Activated naive CD8-positive, alpha-beta T cell treated with anti-CD3 and anti-CD28 coated beads, Interleukin-2, amount 50 U/mL, for 24 hours (primary cell): Measurements from ENCODE around the gene PAX7.

ENCODE experiments used
- ATAC-seq: fragments of 150-1000 bp; cut with Tn5 transposase; one replicate; pipeline ENCODE4 v1.10.0; 2021
- DNase-seq: peaks from one replicate; pipeline ENCODE4 v3.0.0; 2021
- H3K27ac Mint-ChIP-seq: one replicate; pipeline ENCODE4 v1.8.0; 2021; ENCODE audit warnings: mild to moderate bottlenecking, mixed read lengths
- H3K27me3 Mint-ChIP-seq: one replicate; pipeline ENCODE4 v1.8.0; 2021; ENCODE audit warnings: mixed read lengths
- H3K36me3 Mint-ChIP-seq: one replicate; pipeline ENCODE4 v1.8.0; 2021; ENCODE audit warnings: low read depth, mixed read lengths
- H3K4me1 Mint-ChIP-seq: one replicate; pipeline ENCODE4 v1.8.0; 2021; ENCODE audit warnings: mixed read lengths
- H3K4me3 Mint-ChIP-seq: one replicate; pipeline ENCODE4 v1.8.0; 2021; ENCODE audit warnings: mild to moderate bottlenecking, moderate library complexity, mixed read lengths
- H3K9me3 Mint-ChIP-seq: one replicate; pipeline ENCODE4 v1.8.0; 2021; ENCODE audit warnings: mixed read lengths

PAX7 gene

GRCh38 chr1:18607289-18607760 lies 23.3 kb upstream of the PAX7 start:
- ATAC-seq (no peak), DNase-seq (no peak)
- H3K4me3 Mint-ChIP-seq: no peak overlapping the region
- H3K27me3 Mint-ChIP-seq: peaks cover 13% of the 10 kb centered on the region
- no peaks in the 10 kb centered on the region for H3K4me1 Mint-ChIP-seq
- no peaks in the 10 kb centered on the region for H3K36me3 Mint-ChIP-seq
- no peaks in the 10 kb centered on the region for H3K9me3 Mint-ChIP-seq
- no peak overlapping the region for H3K27ac Mint-ChIP-seq

- no peak for ATAC-seq
- Mint-ChIP-seq H3K27ac (no peak overlapping the region), H3K4me1 (no peaks in the 10 kb centered on the region), H3K27me3 (peaks cover 13% of the 10 kb centered on the region), H3K36me3 (no peaks in the 10 kb centered on the region), H3K4me3 (no peak overlapping the region), H3K9me3 (no peaks in the 10 kb centered on the region)
- no peak for DNase-seq
Observed at GRCh38 chr1:18608534-18608933, 22.1 kb upstream of the PAX7 start.

GRCh38 chr1:18611311-18611710 lies 19.3 kb upstream of the PAX7 start:
- no peak overlapping the region for H3K4me3 Mint-ChIP-seq
- ATAC-seq (no peak), DNase-seq (no peak)
- H3K27me3 Mint-ChIP-seq: peaks cover 20% of the 10 kb centered on the region
- H3K9me3 Mint-ChIP-seq: no peaks in the 10 kb centered on the region
- no peaks in the 10 kb centered on the region for H3K36me3 Mint-ChIP-seq
- no peaks in the 10 kb centered on the region for H3K4me1 Mint-ChIP-seq
- no peak overlapping the region for H3K27ac Mint-ChIP-seq

- no peak for DNase-seq
- Mint-ChIP-seq H3K9me3 (no peaks in the 10 kb centered on the region), H3K4me1 (no peaks in the 10 kb centered on the region), H3K4me3 (no peak overlapping the region), H3K36me3 (no peaks in the 10 kb centered on the region), H3K27me3 (peaks cover 20% of the 10 kb centered on the region), H3K27ac (no peak overlapping the region)
- no peak for ATAC-seq
Observed at GRCh38 chr1:18612073-18612472, 18.6 kb upstream of the PAX7 start.

- no peaks in the 10 kb centered on the region for H3K9me3 Mint-ChIP-seq
- peaks cover 25% of the 10 kb centered on the region for H3K27me3 Mint-ChIP-seq
- H3K4me1 Mint-ChIP-seq: peaks cover 10% of the 10 kb centered on the region
- H3K36me3 Mint-ChIP-seq: no peaks in the 10 kb centered on the region
- no peak for ATAC-seq
- no peak for DNase-seq
- no peak overlapping the region for H3K27ac Mint-ChIP-seq
- H3K4me3 Mint-ChIP-seq: no peak overlapping the region
Observed at GRCh38 chr1:18614069-18614735, 16.4 kb upstream of the PAX7 start.

- no peaks in the 10 kb centered on the region for H3K9me3 Mint-ChIP-seq
- peak; percentile 91 for ATAC-seq
- peaks cover 41% of the 10 kb centered on the region for H3K27me3 Mint-ChIP-seq
- H3K4me1 Mint-ChIP-seq: peaks cover 10% of the 10 kb centered on the region
- no peak overlapping the region for H3K4me3 Mint-ChIP-seq
- H3K36me3 Mint-ChIP-seq: no peaks in the 10 kb centered on the region
- H3K27ac Mint-ChIP-seq: no peak overlapping the region
- DNase-seq: no peak
Observed at GRCh38 chr1:18618546-18619466, 11.8 kb upstream of the PAX7 start.

- Mint-ChIP-seq H3K36me3 (no peaks in the 10 kb centered on the region), H3K27ac (no peak overlapping the region), H3K4me1 (peaks cover 10% of the 10 kb centered on the region), H3K4me3 (no peak overlapping the region), H3K27me3 (peaks cover 45% of the 10 kb centered on the region), H3K9me3 (no peaks in the 10 kb centered on the region)
- ATAC-seq: no peak
- DNase-seq: no peak
Observed at GRCh38 chr1:18619467-18619835, 11.2 kb upstream of the PAX7 start.

- Mint-ChIP-seq H3K27ac (no peak overlapping the region), H3K4me1 (peaks cover 12% of the 10 kb centered on the region), H3K9me3 (no peaks in the 10 kb centered on the region), H3K36me3 (no peaks in the 10 kb centered on the region), H3K4me3 (no peak overlapping the region), H3K27me3 (peaks cover 88% of the 10 kb centered on the region)
- no peak for ATAC-seq
- DNase-seq: no peak
Observed at GRCh38 chr1:18628511-18628910, 2.1 kb upstream of the PAX7 start.

- Mint-ChIP-seq H3K27ac (no peak overlapping the region), H3K36me3 (no peaks in the 10 kb centered on the region), H3K9me3 (no peaks in the 10 kb centered on the region), H3K4me1 (peaks cover 12% of the 10 kb centered on the region), H3K4me3 (no peak overlapping the region), H3K27me3 (peaks cover 87% of the 10 kb centered on the region)
- no peak for ATAC-seq
- DNase-seq: no peak
Observed at GRCh38 chr1:18629659-18630510, 761 bp upstream of the PAX7 start.

- ATAC-seq (no peak), DNase-seq (no peak)
- H3K4me1 Mint-ChIP-seq: peaks cover 18% of the 10 kb centered on the region
- H3K27ac Mint-ChIP-seq: peak overlapping the region; percentile 34
- no peaks in the 10 kb centered on the region for H3K9me3 Mint-ChIP-seq
- H3K4me3 Mint-ChIP-seq: no peak overlapping the region
- no peaks in the 10 kb centered on the region for H3K36me3 Mint-ChIP-seq
- H3K27me3 Mint-ChIP-seq: peaks cover 86% of the 10 kb centered on the region
Observed at GRCh38 chr1:18631496-18632217, 1.0 kb downstream of the PAX7 start.

GRCh38 chr1:18632218-18632588 lies 1.6 kb downstream of the PAX7 start:
- H3K27me3 Mint-ChIP-seq: peaks cover 87% of the 10 kb centered on the region
- no peak overlapping the region for H3K4me3 Mint-ChIP-seq
- H3K27ac Mint-ChIP-seq: peak overlapping the region; percentile 34
- ATAC-seq: no peak
- no peaks in the 10 kb centered on the region for H3K36me3 Mint-ChIP-seq
- DNase-seq: no peak
- H3K4me1 Mint-ChIP-seq: peaks cover 20% of the 10 kb centered on the region
- H3K9me3 Mint-ChIP-seq: no peaks in the 10 kb centered on the region

- no peaks in the 10 kb centered on the region for H3K36me3 Mint-ChIP-seq
- no peak overlapping the region for H3K4me3 Mint-ChIP-seq
- H3K27me3 Mint-ChIP-seq: peaks cover 86% of the 10 kb centered on the region
- H3K9me3 Mint-ChIP-seq: no peaks in the 10 kb centered on the region
- ATAC-seq: no peak
- no peak for DNase-seq
- H3K27ac Mint-ChIP-seq: peak overlapping the region; percentile 11
- H3K4me1 Mint-ChIP-seq: peaks cover 21% of the 10 kb centered on the region
Observed at GRCh38 chr1:18632783-18633421, 2.3 kb downstream of the PAX7 start.

- Mint-ChIP-seq H3K4me1 (peaks cover 21% of the 10 kb centered on the region), H3K4me3 (no peak overlapping the region), H3K9me3 (no peaks in the 10 kb centered on the region), H3K36me3 (no peaks in the 10 kb centered on the region), H3K27me3 (peaks cover 87% of the 10 kb centered on the region), H3K27ac (peak overlapping the region; percentile 11)
- DNase-seq (no peak), ATAC-seq (no peak)
Observed at GRCh38 chr1:18633422-18634155, 2.9 kb downstream of the PAX7 start.
